ENCODE results near the gene CELSR1. TPM values are rescaled to one million over a fixed set of nuclear protein-coding genes. Genes with fewer than 3 reads are reported as not detected.

Gene CELSR1
- total RNA-seq, 1 donor from 2014 or later = 7.6 TPM

GRCh38 chr22:46540874-46541273 is 3.5 kb upstream of the CELSR1 start:
- no peak for ATAC-seq (ENCODE audit: poor library complexity)
- DNase-seq = no peak
- intact Hi-C loops (cut with DNase I) = loop anchor here (5.0 to 10.0 kb wide), 2 partner anchors 184 to 416 kb away; no protein-coding TSS in a partner anchor

GRCh38 chr22:46539169-46539568 is 1.7 kb upstream of the CELSR1 start:
- DNase-seq (no peak), ATAC-seq (ENCODE audit: poor library complexity) (no peak)
- intact Hi-C loops (cut with DNase I) = loop anchor here (5.0 kb wide), 1 partner anchor 167 kb away; no protein-coding TSS in a partner anchor

GRCh38 chr22:46538814-46539160 is 1.4 kb upstream of the CELSR1 start:
- no peak for ATAC-seq (ENCODE audit: poor library complexity)
- no peak for DNase-seq
- intact Hi-C loops (cut with DNase I) = loop anchor here (5.0 kb wide), 1 partner anchor 166 kb away; no protein-coding TSS in a partner anchor

- ATAC-seq (ENCODE audit: poor library complexity) (peak; percentile 37), DNase-seq (no peak)
- intact Hi-C loops (cut with DNase I) = loop anchor here (5.0 kb wide), 1 partner anchor 166 kb away; no protein-coding TSS in a partner anchor
Observed at GRCh38 chr22:46537946-46538813, 760 bp upstream of the CELSR1 start.

- ATAC-seq (ENCODE audit: poor library complexity) (no peak), DNase-seq (no peak)
- intact Hi-C loops (cut with DNase I) = loop anchor here (5.0 kb wide), 1 partner anchor 164 kb away; no protein-coding TSS in a partner anchor
Observed at GRCh38 chr22:46536537-46537224, 739 bp downstream of the CELSR1 start.

- DNase-seq = no peak
- intact Hi-C loops (cut with DNase I) = loop anchor here (5.0 kb wide), 1 partner anchor 164 kb away; no protein-coding TSS in a partner anchor
- no peak for ATAC-seq (ENCODE audit: poor library complexity)
Observed at GRCh38 chr22:46535876-46536536, 1.4 kb downstream of the CELSR1 start.

GRCh38 chr22:46534901-46535630 is 2.4 kb downstream of the CELSR1 start:
- DNase-seq = no peak
- no peak for ATAC-seq (ENCODE audit: poor library complexity)
- intact Hi-C loops (cut with DNase I) = loop anchor here (5.0 kb wide), 1 partner anchor 163 kb away; no protein-coding TSS in a partner anchor

- intact Hi-C loops (cut with DNase I) = no loop called here
- ATAC-seq (ENCODE audit: poor library complexity) (no peak), DNase-seq (no peak)
Observed at GRCh38 chr22:46534177-46534776, 3.1 kb downstream of the CELSR1 start.

GRCh38 chr22:46533070-46533833 is 4.2 kb downstream of the CELSR1 start:
- intact Hi-C loops (cut with DNase I) = no loop called here
- no peak for ATAC-seq (ENCODE audit: poor library complexity)
- DNase-seq = no peak

GRCh38 chr22:46532416-46532815 is 5.0 kb downstream of the CELSR1 start:
- ATAC-seq (ENCODE audit: poor library complexity) = no peak
- intact Hi-C loops (cut with DNase I) = no loop called here
- DNase-seq = no peak

- ATAC-seq (ENCODE audit: poor library complexity) = no peak
- intact Hi-C loops (cut with DNase I) = no loop called here
- no peak for DNase-seq
Observed at GRCh38 chr22:46531581-46532175, 5.7 kb downstream of the CELSR1 start.

- ATAC-seq (ENCODE audit: poor library complexity) = no peak
- no peak for DNase-seq
- intact Hi-C loops (cut with DNase I) = no loop called here
Observed at GRCh38 chr22:46528121-46528610, 9.3 kb downstream of the CELSR1 start.

- ATAC-seq (ENCODE audit: poor library complexity) = no peak
- intact Hi-C loops (cut with DNase I) = no loop called here
- DNase-seq = no peak
Observed at GRCh38 chr22:46526244-46526839, 11.1 kb downstream of the CELSR1 start.

GRCh38 chr22:46525389-46526243 is 11.8 kb downstream of the CELSR1 start:
- intact Hi-C loops (cut with DNase I) = no loop called here
- DNase-seq (no peak), ATAC-seq (ENCODE audit: poor library complexity) (no peak)

GRCh38 chr22:46524203-46524740 is 13.1 kb downstream of the CELSR1 start:
- no peak for DNase-seq
- intact Hi-C loops (cut with DNase I) = no loop called here
- no peak for ATAC-seq (ENCODE audit: poor library complexity)
